PC-9 (cell line): ENCODE measurements around the gene ZNF525.
"Not testable (repeated sequence)": the region's sequence is repeated elsewhere in the genome, so short reads cannot be mapped to it uniquely, and the experiment has no call there.

Experiments used
- EZH2 ChIP-seq: fragments of 200-600 bp; sonication (generic); IDR thresholded peaks from 2 replicates; pipeline ENCODE4 v1.8.0; 2017; ENCODE audit warnings: antibody characterized with exemption, low read depth
- TF ChIP-seq, protein P1 (sequence below): fragments of 200-600 bp; sonication (generic); conservative IDR thresholded peaks from 2 replicates; pipeline ENCODE4 v1.6.1; 2017; ENCODE audit warnings: mixed run types, antibody characterized with exemption, mild to moderate bottlenecking, moderate library complexity

DNA sequence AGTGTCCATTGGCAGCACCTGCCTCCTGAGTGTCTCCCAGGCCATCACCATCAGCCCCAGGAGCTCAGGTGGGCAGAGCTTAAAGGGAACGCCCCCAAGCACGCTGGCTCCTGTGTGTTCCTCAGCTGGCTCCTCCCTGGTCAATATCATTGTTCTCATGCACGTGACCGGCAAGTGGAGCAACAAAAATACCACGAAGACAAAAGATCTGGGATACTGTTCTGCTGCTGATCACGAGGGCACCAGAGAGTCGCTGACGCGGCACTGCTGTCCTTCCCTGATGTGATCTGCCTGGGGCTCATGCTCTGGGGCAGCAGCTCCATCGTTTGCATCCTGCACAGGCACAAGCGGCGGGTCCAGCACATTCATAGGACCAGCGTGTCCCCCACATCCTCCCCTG lies 57.6 kb downstream of the ZNF525 start:
- TF ChIP-seq, protein P1, sequence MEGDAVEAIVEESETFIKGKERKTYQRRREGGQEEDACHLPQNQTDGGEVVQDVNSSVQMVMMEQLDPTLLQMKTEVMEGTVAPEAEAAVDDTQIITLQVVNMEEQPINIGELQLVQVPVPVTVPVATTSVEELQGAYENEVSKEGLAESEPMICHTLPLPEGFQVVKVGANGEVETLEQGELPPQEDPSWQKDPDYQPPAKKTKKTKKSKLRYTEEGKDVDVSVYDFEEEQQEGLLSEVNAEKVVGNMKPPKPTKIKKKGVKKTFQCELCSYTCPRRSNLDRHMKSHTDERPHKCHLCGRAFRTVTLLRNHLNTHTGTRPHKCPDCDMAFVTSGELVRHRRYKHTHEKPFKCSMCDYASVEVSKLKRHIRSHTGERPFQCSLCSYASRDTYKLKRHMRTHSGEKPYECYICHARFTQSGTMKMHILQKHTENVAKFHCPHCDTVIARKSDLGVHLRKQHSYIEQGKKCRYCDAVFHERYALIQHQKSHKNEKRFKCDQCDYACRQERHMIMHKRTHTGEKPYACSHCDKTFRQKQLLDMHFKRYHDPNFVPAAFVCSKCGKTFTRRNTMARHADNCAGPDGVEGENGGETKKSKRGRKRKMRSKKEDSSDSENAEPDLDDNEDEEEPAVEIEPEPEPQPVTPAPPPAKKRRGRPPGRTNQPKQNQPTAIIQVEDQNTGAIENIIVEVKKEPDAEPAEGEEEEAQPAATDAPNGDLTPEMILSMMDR, result not testable (repeated sequence)
- TF ChIP-seq EZH2, result not testable (repeated sequence)
